A172 (cell line): ENCODE measurements around the gene C4orf54. TPM values are rescaled to one million over a fixed set of nuclear protein-coding genes. Genes with fewer than 3 reads are reported as not detected.

ENCODE experiments used
- DNase-seq: peaks from one replicate; pipeline ENCODE4 v3.0.0-alpha.2; 2015; ENCODE audit warnings: low spot score
- total RNA-seq: library from RNA; depleted of rRNA; stranded (reverse); fragments of >200 nt; shearing (Covaris generic); gene quantifications from 2 replicates; pipeline ENCODE4 v1.2.3, GENCODE V29; 2014; rRNA removed

The C4orf54 gene
- 0.29 TPM in 1 of 2 replicates, not detected in the other for total RNA-seq

GRCh38 chr4:99657798-99658197 lies at the start of gene C4orf54:
C4orf54 (minus strand) TSS chr4:99657828; CDS start chr4:99654648, 3,180 bp downstream.
- DNase-seq, result peak; percentile 6

- no peak for DNase-seq
Observed at GRCh38 chr4:99705891-99706290, 48.3 kb upstream of the C4orf54 start.

GRCh38 chr4:99696801-99697200 lies 39.2 kb upstream of the C4orf54 start:
- DNase-seq, result no peak

- no peak for DNase-seq
Observed at GRCh38 chr4:99693140-99693539, 35.5 kb upstream of the C4orf54 start.

- no peak for DNase-seq
Observed at GRCh38 chr4:99690990-99691389, 33.4 kb upstream of the C4orf54 start.

- no peak for DNase-seq
Observed at GRCh38 chr4:99690472-99690871, 32.8 kb upstream of the C4orf54 start.

- DNase-seq, result no peak
Observed at GRCh38 chr4:99687120-99687519, 29.5 kb upstream of the C4orf54 start.

- DNase-seq, result no peak
Observed at GRCh38 chr4:99685234-99685633, 27.6 kb upstream of the C4orf54 start.

- no peak for DNase-seq
Observed at GRCh38 chr4:99683895-99684294, 26.3 kb upstream of the C4orf54 start.

- no peak for DNase-seq
Observed at GRCh38 chr4:99679976-99680375, 22.3 kb upstream of the C4orf54 start.

GRCh38 chr4:99679204-99679603 lies 21.6 kb upstream of the C4orf54 start:
- DNase-seq, result no peak

GRCh38 chr4:99677161-99677560 lies 19.5 kb upstream of the C4orf54 start:
- no peak for DNase-seq

- DNase-seq, result no peak
Observed at GRCh38 chr4:99670409-99671073, 12.9 kb upstream of the C4orf54 start.

- no peak for DNase-seq
Observed at GRCh38 chr4:99669084-99669483, 11.5 kb upstream of the C4orf54 start.

- DNase-seq, result no peak
Observed at GRCh38 chr4:99668472-99668871, 10.8 kb upstream of the C4orf54 start.

GRCh38 chr4:99665983-99666382 lies 8.4 kb upstream of the C4orf54 start:
- no peak for DNase-seq

- DNase-seq, result no peak
Observed at GRCh38 chr4:99664716-99665115, 7.1 kb upstream of the C4orf54 start.

- no peak for DNase-seq
Observed at GRCh38 chr4:99661907-99662306, 4.3 kb upstream of the C4orf54 start.

GRCh38 chr4:99658666-99659065 lies 1.0 kb upstream of the C4orf54 start:
- DNase-seq, result no peak

- peak; percentile 38 for DNase-seq
Observed at GRCh38 chr4:99655308-99656081, 2.1 kb downstream of the C4orf54 start.

- peak; percentile 50 for DNase-seq
Observed at GRCh38 chr4:99654361-99654761, 3.3 kb downstream of the C4orf54 start.

- DNase-seq, result no peak
Observed at GRCh38 chr4:99653916-99654315, 3.7 kb downstream of the C4orf54 start.
